GM12875 (cell line): Measurements from ENCODE around the gene PHKG1.
"Not testable (repeated sequence)": the region's sequence is repeated elsewhere in the genome, so short reads cannot be mapped to it uniquely, and the experiment has no call there.

Source experiments
- H3K4me3 ChIP-seq: one replicate; pipeline ENCODE4 v1.5.1; 2011; ENCODE audit warnings: low read depth, low read length, control low read depth
- CTCF ChIP-seq: IDR thresholded peaks from 2 replicates; pipeline ENCODE4 v1.5.1; 2011; ENCODE audit warnings: low read depth, mild to moderate bottlenecking, control low read depth, inconsistent platforms, low read length, moderate library complexity, borderline replicate concordance; ENCODE audit not compliant: insufficient read depth

Gene PHKG1

GRCh38 chr7:56053379-56053778 lies 39.4 kb downstream of the PHKG1 start:
- TF ChIP-seq CTCF: no peak
- H3K4me3 ChIP-seq: no peak overlapping the region

- TF ChIP-seq CTCF: no peak
- peak within 1 kb of the TSS; percentile 78 for H3K4me3 ChIP-seq
Observed at GRCh38 chr7:56051339-56052191, 41.2 kb downstream of the PHKG1 start, which contains the start of the genes CCT6A and PSPH. CCT6A (plus strand) TSS chr7:56051765; CDS start chr7:56051849, 84 bp downstream. PSPH (minus strand) TSS chr7:56051444; CDS start chr7:56021212, 30,232 bp downstream.

GRCh38 chr7:56051053-56051338 lies 41.8 kb downstream of the PHKG1 start:
- peak overlapping the region; percentile 78 for H3K4me3 ChIP-seq
- no peak for TF ChIP-seq CTCF

- H3K4me3 ChIP-seq: not testable (repeated sequence)
Observed at GRCh38 chr7:56048763-56049162, 44.0 kb downstream of the PHKG1 start.

GRCh38 chr7:56048245-56048644 lies 44.5 kb downstream of the PHKG1 start:
- no peak for TF ChIP-seq CTCF
- H3K4me3 ChIP-seq: no peak overlapping the region

- H3K4me3 ChIP-seq: not testable (repeated sequence)
Observed at GRCh38 chr7:56047446-56048116, 45.2 kb downstream of the PHKG1 start.

GRCh38 chr7:56046721-56047445 lies 45.9 kb downstream of the PHKG1 start:
- H3K4me3 ChIP-seq: no peak overlapping the region
- TF ChIP-seq CTCF: no peak

GRCh38 chr7:56045758-56046157 lies 47.0 kb downstream of the PHKG1 start:
- H3K4me3 ChIP-seq: not testable (repeated sequence)
